K562 (cell line): Measurements from ENCODE around the gene HPCAL1. TPM values are rescaled to one million over a fixed set of nuclear protein-coding genes. Genes with fewer than 3 reads are reported as not detected.

Experiments used
- ATAC-seq: fragments of 200-7000 bp; cut with Tn5 transposase; 3 replicates; pipeline ENCODE4 v1.9.1; 2020; ENCODE audit warnings: moderate library complexity
- BruUV-seq: library from RNA; stranded (reverse); fragments of 400-500 nt; replicated peaks from 2 replicates; lab custom pipeline; 2021; lab: Mats Ljungman, UMichigan
- CTCF ChIA-PET: fragments of 300-600 bp; formaldehyde crosslinking; extraction: SDS; loops from one replicate; lab custom pipeline; 2021; ENCODE audit warnings: low intra/inter-chr PET ratio; lab: Yijun Ruan, JAX
- POLR2A ChIA-PET: fragments of 300-600, 350-650 bp; sonication (Branson Sonifier 250); formaldehyde crosslinking; extraction: SDS; loops from one replicate; lab custom pipeline; 2021; ENCODE audit warnings: antibody characterized with exemption, inconsistent platforms; lab: Yijun Ruan, JAX
- DNase-seq, 4 experiments: peaks; one replicate each; pipeline versions ENCODE4 v3.0.0 to v3.0.0-alpha.2; 2011 to 2018; ENCODE audit warnings: low spot score in 3 of 4, mixed read lengths in 3 of 4; ENCODE audit errors: extremely low read depth in 1 of 4
- FAIRE-seq: peaks from 2 replicates; lab custom pipeline; 2011; peaks lifted over from hg19 to GRCh38; lab: Jason Lieb, UNC
- H2AFZ ChIP-seq: 2 replicates; pipeline ENCODE4 v1.6.0; 2011; ENCODE audit warnings: low read depth, low read length, control low read depth, inconsistent platforms
- H3K27ac ChIP-seq: fragments of 200-600 bp; 3 replicates; pipeline ENCODE4 v1.8.0; 2011; ENCODE audit warnings: low read depth, mild to moderate bottlenecking, control low read depth, inconsistent platforms, low read length, moderate library complexity, mixed read lengths; ENCODE audit errors: extremely low read depth
- H3K27me3 ChIP-seq, 2 experiments: fragments of 300-600 bp in 1 of 2; 2 replicates in 1 of 2; 3 replicates in 1 of 2; pipeline versions ENCODE4 v1.6.0 to v1.8.0; 2011; ENCODE audit warnings: inconsistent platforms in 2 of 2, low read length in 2 of 2, mild to moderate bottlenecking in 1 of 2, mixed read lengths in 1 of 2, moderate library complexity in 1 of 2; ENCODE audit not compliant: control insufficient read depth in 2 of 2, insufficient read depth in 2 of 2
- H3K36me3 ChIP-seq: fragments of 300-600 bp; 3 replicates; pipeline ENCODE4 v1.8.0; 2011; ENCODE audit warnings: mild to moderate bottlenecking, low read length, inconsistent platforms; ENCODE audit not compliant: control insufficient read depth, insufficient read depth
- H3K4me1 ChIP-seq, 2 experiments: fragments of 200-600 bp in 1 of 2; replicated peaks in 1 of 2; 2 replicates in 1 of 2; 3 replicates in 1 of 2; pipeline versions ENCODE4 v1.5.1 to v1.8.0; 2011; ENCODE audit warnings: inconsistent platforms in 2 of 2, low read length in 2 of 2, mild to moderate bottlenecking in 1 of 2, mixed read lengths in 1 of 2, moderate library complexity in 1 of 2; ENCODE audit not compliant: control insufficient read depth in 2 of 2, insufficient read depth in 2 of 2
- H3K4me2 ChIP-seq: 2 replicates; pipeline ENCODE4 v1.6.1; 2011; ENCODE audit warnings: low read length, control low read depth, inconsistent platforms, mixed read lengths; ENCODE audit not compliant: insufficient read depth
- H3K4me3 ChIP-seq: fragments of 200-600 bp; sonication (generic), shearing (Covaris generic); 2 replicates; pipeline ENCODE4 v1.5.1; 2016; ENCODE audit warnings: control low read depth, inconsistent platforms
- H3K79me2 ChIP-seq: fragments of 200-600 bp; 3 replicates; pipeline ENCODE4 v1.8.0; 2011; ENCODE audit warnings: low read length, inconsistent platforms; ENCODE audit not compliant: control insufficient read depth, insufficient read depth
- H3K9ac ChIP-seq, 2 experiments: 2 replicates each; pipeline versions ENCODE4 v1.6.0 to v1.6.1; 2011; ENCODE audit warnings: low read depth in 2 of 2, low read length in 2 of 2, control low read depth in 1 of 2, inconsistent platforms in 1 of 2, mild to moderate bottlenecking in 1 of 2, mixed read lengths in 1 of 2; ENCODE audit not compliant: insufficient read depth in 1 of 2
- H3K9me1 ChIP-seq: one replicate; pipeline ENCODE4 v1.6.0; 2011; ENCODE audit warnings: inconsistent platforms, mild to moderate bottlenecking, low read length, moderate library complexity; ENCODE audit not compliant: control insufficient read depth, insufficient read depth
- H3K9me3 ChIP-seq: replicated peaks from 2 replicates; pipeline ENCODE4 v1.5.1; 2011; ENCODE audit warnings: low read depth, low read length, inconsistent platforms; ENCODE audit not compliant: control insufficient read depth, insufficient read depth
- H4K20me1 ChIP-seq: replicated peaks from 2 replicates; pipeline ENCODE4 v1.6.1; 2011; ENCODE audit warnings: low read length, inconsistent platforms, mixed read lengths; ENCODE audit not compliant: control insufficient read depth, insufficient read depth
- RBM25 ChIP-seq: fragments of 200-400 bp; formaldehyde crosslinking; IDR thresholded peaks from 2 replicates; pipeline ENCODE4 v1.6.1; 2018; ENCODE audit warnings: low read length, low read depth, moderate library complexity; ENCODE audit not compliant: severe bottlenecking
- ZNF695 ChIP-seq: fragments of 450-650 bp; formaldehyde crosslinking; IDR thresholded peaks from 2 replicates; pipeline ENCODE4 v1.4.0; 2020; ENCODE audit warnings: mild to moderate bottlenecking, moderate library complexity
- WGBS: fragments of 100-300 bp; shearing (Covaris generic); methylation state at CpG from one replicate; pipeline ENCODE4 v1.1.6; 2016; ENCODE audit warnings: low coverage, mixed read lengths; ENCODE audit not compliant: insufficient coverage; ENCODE audit errors: missing lambda C conversion rate; 5-methylcytosine and 5-hydroxymethylcytosine counted together
- in situ Hi-C: fragments of 300-500 bp; cut with MboI; formaldehyde crosslinking; loops from 4 replicates; pipeline ENCODE4 v1.15.0; 2018; ENCODE audit warnings: inconsistent platforms, mixed read lengths
- intact Hi-C: fragments of 100-400 bp; cut with micrococcal nuclease; formaldehyde crosslinking; loops from 2 replicates; pipeline ENCODE4 v1.14.2; 2022
- polyA plus RNA-seq, 8 experiments: library from polyadenylated mRNA; depleted of rRNA in 4 of 8; stranded (reverse) in 5 of 8; unstranded in 3 of 8; fragments of >200 nt; fragmentation: Nextera tagmentation in 2 of 8; fragmentation: Illumina TruSeq in 1 of 8; extraction: Ambion mirVana in 2 of 8; extraction: Trizol in 1 of 8; gene quantifications; 2 replicates each; pipeline versions ENCODE4 v1.2.1 to v1.2.3, GENCODE V29; 2011 to 2014; ENCODE audit warnings: inconsistent platforms in 1 of 8, missing spikeins in 1 of 8
- total RNA-seq, 7 experiments: library from RNA; depleted of rRNA in 6 of 7; stranded (reverse); fragments of >200 nt in 6 of 7; fragmentation: Illumina TruSeq in 2 of 7; extraction: Trizol in 2 of 7; gene quantifications; 2 replicates each; pipeline versions ENCODE4 v1.2.1 to v1.2.3, GENCODE V29; 2011 to 2021; ENCODE audit warnings: low replicate concordance in 1 of 7

The HPCAL1 gene
- total and polyA plus RNA-seq, 9 of the 15 experiments (the other 6 are each of a cell fraction or from before 2014, with no cell fraction given), result 2.7 to 65.5 (median 23.9) TPM

DNA sequence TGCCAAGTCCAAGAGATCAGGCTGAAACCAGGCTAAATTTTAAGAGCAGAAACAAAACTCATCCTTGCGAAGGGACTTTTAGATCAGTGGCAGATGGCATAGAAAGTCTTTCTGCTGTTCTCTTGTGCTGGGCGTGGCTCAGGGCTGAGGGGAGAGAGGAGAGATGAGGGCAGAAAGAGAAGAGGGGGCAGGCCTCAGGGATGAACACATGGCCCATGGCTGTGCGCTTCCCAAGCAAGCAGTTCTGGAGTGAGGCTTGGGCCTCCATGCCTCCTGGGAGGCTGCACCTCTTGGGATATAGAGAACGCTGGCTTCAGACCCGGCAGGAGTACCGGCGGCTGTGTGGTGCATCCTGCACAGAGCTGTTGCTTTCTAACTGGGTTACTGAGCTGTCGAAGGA, 41.0 kb downstream of the HPCAL1 start:
- Histone ChIP-seq H3K27ac (no peak overlapping the region), H3K4me2 (peak overlapping the region; percentile 33; the same call in 1 of the 2 replicates), H3K9me1 (peaks cover 4% of the 10 kb centered on the region), H3K9ac (peak overlapping the region in 1 of 2 experiments; percentile 54; a peak in 1 of 4 replicates), H3K4me3 (no peak overlapping the region), H3K36me3 (peaks cover under 1% of the 10 kb centered on the region; the same call in 1 of the 3 replicates), H3K4me1 (peaks cover 58 to 68% of the 10 kb centered on the region in 2 experiments; a peak in 4 of 5 replicates), H2AFZ (no peak overlapping the region), H4K20me1 (peaks cover 12% of the 10 kb centered on the region)
- ATAC-seq (no peak; the same call in 1 of the 3 replicates), FAIRE-seq (no peak)
- ChIA-PET POLR2A (interaction anchor here (1.0 kb wide), 1 partner anchor 64 kb away, joined by 3 read pairs; no protein-coding TSS in a partner anchor), CTCF (no interaction called here)
- BruUV-seq, result no TSS peak
- in situ Hi-C loops (no loop called here), intact Hi-C loops (no loop called here)
- peak; percentile 24 for TF ChIP-seq RBM25
- no peak for TF ChIP-seq ZNF695 (CRISPR knock-in tag)
- TF ChIP-seq, all 486 proteins: peak for 1
- peaks cover 84% of the 10 kb centered on the region for H3K79me2 ChIP-seq
- DNase-seq, result no peak
- H3K27me3 ChIP-seq, result no peaks in the 10 kb centered on the region
- no peaks in the 10 kb centered on the region for H3K9me3 ChIP-seq
- 81% methylated on average over 7 of the region's 8 CpGs for WGBS
